AG04449 (cell line): ENCODE results near the gene MYO5A.
"Not testable (repeated sequence)": the region's sequence is repeated elsewhere in the genome, so short reads cannot be mapped to it uniquely, and the experiment has no call there.

Source experiments
- CTCF ChIA-PET: fragments of 350-600 bp; formaldehyde crosslinking; extraction: SDS; loops from one replicate; lab custom pipeline; 2021; ENCODE audit warnings: antibody characterized with exemption; lab: Yijun Ruan, JAX
- POLR2A ChIA-PET: fragments of 400-600, 350-600 bp; formaldehyde crosslinking; extraction: SDS; loops from one replicate; lab custom pipeline; 2020; ENCODE audit warnings: antibody characterized with exemption, inconsistent platforms; lab: Yijun Ruan, JAX
- DNase-seq: peaks from one replicate; pipeline ENCODE4 v3.0.0-alpha.2; 2010; ENCODE audit warnings: low read depth, low spot score
- H3K4me3 ChIP-seq: 2 replicates; pipeline ENCODE4 v1.5.1; 2011; ENCODE audit warnings: low read depth, mild to moderate bottlenecking, control low read depth, low read length
- TF ChIP-seq, protein P1 (sequence below): IDR thresholded peaks from one replicate; pipeline ENCODE4 v1.5.1; 2011; ENCODE audit warnings: mild to moderate bottlenecking, moderate library complexity, low read length, control low read depth, inconsistent platforms; ENCODE audit not compliant: insufficient read depth; ENCODE audit errors: missing control alignments

MYO5A gene

GRCh38 chr15:52567871-52568600, 39.4 kb upstream of the MYO5A start:
- peak overlapping the region; percentile 65 for H3K4me3 ChIP-seq
- no peak for DNase-seq
- TF ChIP-seq, protein P1, sequence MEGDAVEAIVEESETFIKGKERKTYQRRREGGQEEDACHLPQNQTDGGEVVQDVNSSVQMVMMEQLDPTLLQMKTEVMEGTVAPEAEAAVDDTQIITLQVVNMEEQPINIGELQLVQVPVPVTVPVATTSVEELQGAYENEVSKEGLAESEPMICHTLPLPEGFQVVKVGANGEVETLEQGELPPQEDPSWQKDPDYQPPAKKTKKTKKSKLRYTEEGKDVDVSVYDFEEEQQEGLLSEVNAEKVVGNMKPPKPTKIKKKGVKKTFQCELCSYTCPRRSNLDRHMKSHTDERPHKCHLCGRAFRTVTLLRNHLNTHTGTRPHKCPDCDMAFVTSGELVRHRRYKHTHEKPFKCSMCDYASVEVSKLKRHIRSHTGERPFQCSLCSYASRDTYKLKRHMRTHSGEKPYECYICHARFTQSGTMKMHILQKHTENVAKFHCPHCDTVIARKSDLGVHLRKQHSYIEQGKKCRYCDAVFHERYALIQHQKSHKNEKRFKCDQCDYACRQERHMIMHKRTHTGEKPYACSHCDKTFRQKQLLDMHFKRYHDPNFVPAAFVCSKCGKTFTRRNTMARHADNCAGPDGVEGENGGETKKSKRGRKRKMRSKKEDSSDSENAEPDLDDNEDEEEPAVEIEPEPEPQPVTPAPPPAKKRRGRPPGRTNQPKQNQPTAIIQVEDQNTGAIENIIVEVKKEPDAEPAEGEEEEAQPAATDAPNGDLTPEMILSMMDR: no peak
- ChIA-PET POLR2A (no interaction called here), CTCF (no interaction called here)

GRCh38 chr15:52566889-52567288, 38.2 kb upstream of the MYO5A start:
- peak overlapping the region; percentile 65 for H3K4me3 ChIP-seq
- CTCF ChIA-PET: interaction anchor here (1.5 kb wide), 1 partner anchor 235 kb away, joined by 3 read pairs; no protein-coding TSS in a partner anchor
- TF ChIP-seq, protein P1: no peak
- DNase-seq: no peak
- POLR2A ChIA-PET: interaction anchor here (0.5 kb wide), 1 partner anchor 218 kb away, joined by 4 read pairs; no protein-coding TSS in a partner anchor

- DNase-seq, POLR2A ChIA-PET, H3K4me3 ChIP-seq: not testable (repeated sequence)
- CTCF ChIA-PET: interaction anchor here (0.8 to 1.7 kb wide), 4 partner anchors 169 to 315 kb away, joined by 3 to 5 read pairs (median 3); no protein-coding TSS in a partner anchor
These were observed 37.0 kb upstream of the MYO5A start for GRCh38 chr15:52565417-52566358.

GRCh38 chr15:52563501-52564060, 34.9 kb upstream of the MYO5A start:
- DNase-seq: no peak
- POLR2A ChIA-PET: no interaction called here
- H3K4me3 ChIP-seq: no peak overlapping the region
- CTCF ChIA-PET: interaction anchor here (1.7 to 2.0 kb wide), 2 partner anchors 12 to 13 kb away, joined by 4 to 6 read pairs; no protein-coding TSS in a partner anchor
- TF ChIP-seq, protein P1: no peak

GRCh38 chr15:52559575-52559974, 30.9 kb upstream of the MYO5A start:
- ChIA-PET CTCF (interaction anchor here (1.1 to 1.9 kb wide), 4 partner anchors 21 to 303 kb away, joined by 3 to 7 read pairs (median 6); no protein-coding TSS in a partner anchor), POLR2A (no interaction called here)
- no peak for DNase-seq
- TF ChIP-seq, protein P1: no peak
- no peak overlapping the region for H3K4me3 ChIP-seq

DNA sequence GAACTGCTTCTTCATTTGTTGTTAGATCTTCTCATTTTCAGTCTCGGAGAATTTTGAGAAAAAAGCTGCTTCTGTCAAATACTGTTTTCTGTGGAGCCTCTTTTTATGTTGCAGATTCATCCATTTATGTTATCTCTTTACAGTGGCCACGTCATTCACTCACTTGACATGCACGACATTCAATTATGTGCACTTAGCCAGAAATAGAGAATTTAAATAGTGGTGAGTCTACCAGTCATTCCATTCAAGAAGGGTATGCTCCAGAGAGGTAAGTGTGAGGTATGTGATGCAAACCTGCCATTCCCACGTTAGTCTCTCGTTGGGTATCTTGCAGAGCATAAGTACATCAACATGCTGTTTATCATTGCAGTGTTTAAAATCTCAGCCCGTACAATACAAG, 30.3 kb upstream of the MYO5A start:
- POLR2A ChIA-PET: no interaction called here

More for the DNA sequence above, 30.3 kb upstream of the MYO5A start:
- DNase-seq: no peak
- no peak overlapping the region for H3K4me3 ChIP-seq
- CTCF ChIA-PET: interaction anchor here (1.6 to 1.9 kb wide), 3 partner anchors 20 to 303 kb away, joined by 5 to 7 read pairs (median 7); no protein-coding TSS in a partner anchor
- TF ChIP-seq, protein P1: no peak
